HG03571 (cell line): ENCODE results near the gene UBA52.

ENCODE experiments used
- ATAC-seq: cut with Tn5 transposase; IDR thresholded peaks from one replicate; pipeline ENCODE4 v1.9.1; 2021; ENCODE audit not compliant: unreplicated experiment

UBA52 gene

DNA sequence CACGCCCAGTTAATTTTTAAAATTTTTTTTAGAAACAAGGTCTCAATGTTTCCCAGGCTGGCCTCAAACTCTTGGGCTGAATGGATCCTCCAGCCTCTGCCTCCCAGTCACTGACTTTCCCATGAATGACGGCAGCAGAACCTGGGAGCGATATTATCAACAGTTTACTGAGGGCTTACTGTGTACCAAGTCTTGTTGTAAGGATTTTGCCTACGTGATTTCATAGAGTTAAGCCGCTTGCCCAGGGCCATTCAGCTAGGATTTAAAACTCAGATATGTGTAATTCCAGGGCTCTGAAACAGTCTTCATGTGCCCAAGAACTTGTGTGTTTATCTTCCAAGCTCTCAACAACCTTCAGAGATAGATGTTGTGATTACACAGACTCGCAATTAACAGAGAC lies 20.0 kb upstream of the UBA52 start:
- ATAC-seq: no peak

DNA sequence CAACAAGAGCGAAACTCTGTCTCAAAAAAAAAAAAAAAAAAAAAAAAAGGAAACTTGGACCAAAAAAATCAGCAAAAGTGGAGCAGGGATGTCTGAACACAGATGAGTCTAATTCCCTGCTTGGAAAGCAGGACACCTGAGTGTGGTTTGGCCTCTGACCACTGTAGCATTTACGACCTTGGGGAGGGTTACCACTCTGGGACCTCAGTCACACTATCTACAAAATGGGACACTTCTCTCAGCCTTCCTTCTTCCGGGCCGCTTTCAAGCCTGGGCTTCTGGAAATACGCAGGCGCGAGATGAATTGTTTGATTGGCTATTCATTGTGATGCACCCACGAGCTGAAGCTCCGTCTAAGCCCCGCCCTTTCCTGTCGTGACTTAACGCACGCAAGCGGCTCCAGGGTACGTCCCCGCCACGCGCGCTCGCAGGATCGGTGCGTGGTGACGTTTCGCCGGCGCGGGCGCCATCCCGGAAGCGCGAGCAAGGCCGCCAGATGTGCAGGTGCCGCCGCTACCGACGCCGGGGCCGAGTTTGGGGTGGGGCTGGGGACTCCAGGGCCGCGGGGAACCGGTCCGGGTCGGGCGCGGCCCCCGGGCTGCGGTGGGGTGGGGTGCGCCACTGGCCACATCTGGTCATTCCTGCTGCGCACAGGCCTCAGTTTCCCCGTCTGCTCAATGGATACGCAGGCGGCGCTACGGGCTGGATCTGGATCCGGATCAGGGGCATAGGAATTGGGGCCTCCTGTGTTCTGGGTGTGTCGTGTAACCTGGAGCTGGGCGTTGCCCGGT lies 14.1 kb upstream of the UBA52 start, which contains the start of gene KXD1:
Gene KXD1 (plus strand): TSS at position 460 of the 791 bp plus-strand sequence. CDS start 4,187 bp downstream, outside the sequence.
- peak; percentile 77 for ATAC-seq

- no peak for ATAC-seq
Measured at GRCh38 chr19:18558202-18558555, 13.5 kb upstream of the UBA52 start.

DNA sequence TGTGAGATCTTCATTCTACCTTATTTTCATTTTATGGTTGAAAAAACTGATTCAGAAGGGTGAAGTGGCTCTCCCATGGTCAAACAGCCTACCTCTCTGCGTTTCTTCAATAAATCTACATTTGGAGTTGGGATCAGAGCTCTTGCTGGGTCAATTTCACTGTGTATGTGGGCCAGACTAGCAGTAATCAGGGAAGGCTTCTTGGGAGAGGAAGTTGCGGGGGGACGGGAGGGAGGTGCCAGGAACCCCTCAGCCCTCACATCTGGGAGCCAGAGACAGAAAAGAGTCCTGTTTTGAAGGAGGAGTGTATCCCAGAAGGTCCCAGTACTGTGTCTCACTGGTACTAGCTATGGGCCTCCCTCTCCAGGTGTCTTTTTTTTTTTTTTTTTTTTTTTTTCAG lies 13.1 kb upstream of the UBA52 start:
- no peak for ATAC-seq

DNA sequence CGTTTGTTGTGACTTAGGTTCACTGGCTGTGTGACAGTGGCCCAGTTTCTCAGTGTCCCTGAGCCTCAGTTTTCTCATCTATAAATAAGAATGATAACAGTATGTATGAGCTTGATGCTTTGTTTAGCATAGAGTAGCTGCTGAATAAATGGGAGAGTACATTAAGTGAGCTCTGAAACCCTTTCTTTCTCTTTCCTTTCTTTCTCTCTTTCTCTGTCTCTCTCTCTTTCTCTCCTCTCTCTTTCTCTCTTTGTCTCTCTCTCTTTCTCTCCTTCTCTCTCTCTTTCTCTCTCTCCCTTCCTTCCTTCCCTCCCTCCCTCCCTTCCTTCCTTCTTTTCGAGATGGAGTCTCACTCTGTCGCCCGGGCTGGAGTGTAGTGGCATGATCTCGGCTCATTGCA lies 12.0 kb upstream of the UBA52 start:
- ATAC-seq: no peak

- no peak for ATAC-seq
Measured at GRCh38 chr19:18562086-18562485, 9.6 kb upstream of the UBA52 start.

GRCh38 chr19:18566953-18567352 lies 4.7 kb upstream of the UBA52 start:
- ATAC-seq: no peak

- ATAC-seq: no peak
Measured at GRCh38 chr19:18568367-18568766, 3.3 kb upstream of the UBA52 start.

- no peak for ATAC-seq
Measured at GRCh38 chr19:18574691-18575291, 3.1 kb downstream of the UBA52 start.

- no peak for ATAC-seq
Measured at GRCh38 chr19:18576383-18576782, 4.7 kb downstream of the UBA52 start.

DNA sequence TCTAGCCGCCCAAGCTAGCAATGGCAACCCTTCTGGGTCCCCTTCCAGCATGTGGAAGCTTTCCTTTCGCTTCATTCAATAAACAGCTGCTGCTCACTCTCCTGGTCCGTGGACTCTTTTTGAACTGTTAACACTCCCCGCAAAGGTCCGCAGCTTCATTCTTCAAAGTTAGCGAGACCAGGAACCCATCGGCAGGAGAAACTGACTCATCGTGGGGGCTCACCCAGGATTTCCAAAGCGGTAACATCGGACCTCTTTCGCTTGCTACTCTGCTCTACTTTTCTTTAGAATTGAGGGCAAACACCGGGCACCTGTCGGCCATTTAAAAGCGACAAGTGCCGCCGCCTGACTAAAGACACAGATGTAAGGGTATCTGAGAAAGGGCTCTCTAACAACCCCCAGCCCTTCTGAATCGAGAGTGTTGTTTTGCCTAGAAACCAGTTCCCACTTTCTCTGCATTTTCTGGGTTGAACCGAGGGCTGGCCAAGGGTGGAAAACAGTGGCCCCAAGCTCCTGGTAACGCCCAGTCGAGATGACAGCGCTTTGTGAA lies 5.8 kb downstream of the UBA52 start:
- no peak for ATAC-seq

DNA sequence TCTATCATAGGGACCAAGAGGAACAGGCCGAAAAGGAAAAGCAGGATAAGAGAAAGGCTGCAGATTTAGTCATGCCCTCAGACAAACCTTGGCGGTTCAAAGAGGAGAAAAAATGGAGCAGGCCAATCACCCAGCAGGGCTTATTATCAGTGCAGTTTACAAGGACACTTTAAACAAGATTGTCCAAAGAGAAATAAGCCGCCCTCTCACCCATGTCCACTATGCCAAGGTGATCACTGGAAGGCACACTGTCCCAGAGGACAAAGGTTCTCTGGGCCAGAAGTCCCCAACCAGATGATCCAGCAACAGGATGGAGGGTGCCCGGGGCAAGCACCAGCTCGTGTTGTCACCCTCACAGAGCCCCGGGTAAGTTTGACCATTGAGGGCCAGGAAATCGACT lies 8.7 kb downstream of the UBA52 start:
- ATAC-seq: no peak

GRCh38 chr19:18586306-18586705 lies 14.6 kb downstream of the UBA52 start:
- ATAC-seq: no peak

DNA sequence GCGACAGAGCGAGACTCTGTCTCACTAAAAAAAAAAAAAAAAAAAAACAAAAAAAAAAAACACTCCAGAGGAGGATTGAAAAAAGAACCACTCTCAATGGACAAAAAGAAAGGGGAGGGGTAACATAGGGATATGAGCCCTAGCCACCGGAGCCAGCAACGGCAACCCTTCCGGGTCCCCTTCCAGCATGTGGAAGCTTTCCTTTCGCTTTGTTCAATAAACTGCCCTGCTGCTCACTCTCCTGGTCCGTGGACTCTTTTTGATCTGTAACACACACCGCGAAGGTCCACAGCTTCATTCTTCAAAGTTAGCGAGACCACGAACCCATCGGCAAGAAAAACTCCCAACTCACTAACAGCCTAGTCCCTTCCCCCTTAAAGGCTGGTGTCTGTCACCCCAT lies 15.9 kb downstream of the UBA52 start:
- ATAC-seq: no peak

DNA sequence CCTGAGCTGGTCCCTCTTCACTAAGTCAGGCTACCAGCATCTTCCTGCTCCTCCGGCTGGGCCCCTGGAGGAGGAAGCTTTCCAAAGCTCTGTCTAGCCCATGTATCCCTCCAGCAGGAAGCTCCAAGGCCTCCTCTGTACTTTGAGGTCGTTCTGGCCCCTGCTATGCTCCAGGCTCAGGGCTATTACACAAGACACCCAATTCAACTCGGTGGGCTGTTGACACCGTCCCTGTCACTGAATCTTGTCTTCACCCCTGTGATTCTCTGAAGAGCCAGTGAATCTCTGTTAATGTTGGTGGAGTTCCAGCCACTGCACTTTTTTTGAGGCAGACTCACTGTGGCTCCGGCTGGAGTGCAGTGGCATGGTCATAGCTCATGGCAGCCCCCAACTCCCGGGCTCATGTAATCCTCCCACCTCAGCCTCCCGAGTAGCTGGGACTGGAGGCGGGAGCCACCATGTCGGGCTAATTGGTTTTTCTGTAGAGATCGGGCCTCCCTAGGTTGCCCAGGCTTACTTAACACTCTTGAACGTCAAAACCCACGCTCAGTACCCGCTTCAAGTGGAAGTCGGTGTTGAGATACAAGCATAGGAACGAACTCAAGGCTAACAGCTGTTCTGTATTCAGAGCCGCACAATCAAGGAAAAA lies 16.4 kb downstream of the UBA52 start:
- no peak for ATAC-seq

DNA sequence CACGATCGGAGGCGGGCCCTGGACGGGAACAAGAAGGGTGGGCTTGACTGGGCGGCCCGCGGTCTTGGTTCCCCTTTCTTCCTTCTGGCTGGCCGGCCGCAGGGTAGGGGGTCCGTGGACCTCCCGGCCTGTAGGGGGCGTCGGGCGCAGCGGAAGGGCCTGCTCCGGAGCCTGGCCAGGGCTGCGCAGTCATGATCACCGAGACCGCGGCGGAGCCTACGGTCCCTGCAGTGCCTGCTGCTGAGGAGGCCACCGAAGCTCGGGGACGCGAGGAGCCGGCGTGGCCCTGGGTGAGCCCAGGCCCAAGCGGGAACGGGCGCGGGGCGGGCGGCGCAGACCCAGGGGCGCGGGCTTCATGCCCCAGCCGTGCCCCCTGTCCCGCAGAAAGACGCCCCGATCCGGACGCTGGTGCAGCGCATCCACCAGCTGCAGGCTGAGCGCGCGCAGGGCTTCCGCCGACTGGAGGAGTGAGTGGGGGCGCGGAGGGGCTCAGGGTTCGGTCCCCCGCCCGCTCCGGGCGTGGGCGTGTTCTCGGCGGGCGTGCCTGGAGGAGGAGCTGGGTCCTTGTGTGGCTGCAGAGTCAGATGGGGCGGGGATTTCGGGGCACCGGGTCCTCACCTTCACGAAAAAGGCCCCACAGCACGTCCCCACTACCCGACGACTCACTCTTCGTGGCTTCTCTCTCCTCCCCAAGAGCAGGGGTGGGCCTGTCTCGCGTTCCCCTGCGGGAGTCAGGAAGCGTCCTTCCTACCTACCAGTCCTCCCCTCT lies 17.1 kb downstream of the UBA52 start, which contains the start of gene REX1BD:
Gene REX1BD (plus strand): TSS at position 188 of the 769 bp plus-strand sequence. CDS start 4 bp downstream, at position 192.
- ATAC-seq: peak; percentile 63

GRCh38 chr19:18589380-18590272 lies 18.0 kb downstream of the UBA52 start:
- ATAC-seq: peak; percentile 28

DNA sequence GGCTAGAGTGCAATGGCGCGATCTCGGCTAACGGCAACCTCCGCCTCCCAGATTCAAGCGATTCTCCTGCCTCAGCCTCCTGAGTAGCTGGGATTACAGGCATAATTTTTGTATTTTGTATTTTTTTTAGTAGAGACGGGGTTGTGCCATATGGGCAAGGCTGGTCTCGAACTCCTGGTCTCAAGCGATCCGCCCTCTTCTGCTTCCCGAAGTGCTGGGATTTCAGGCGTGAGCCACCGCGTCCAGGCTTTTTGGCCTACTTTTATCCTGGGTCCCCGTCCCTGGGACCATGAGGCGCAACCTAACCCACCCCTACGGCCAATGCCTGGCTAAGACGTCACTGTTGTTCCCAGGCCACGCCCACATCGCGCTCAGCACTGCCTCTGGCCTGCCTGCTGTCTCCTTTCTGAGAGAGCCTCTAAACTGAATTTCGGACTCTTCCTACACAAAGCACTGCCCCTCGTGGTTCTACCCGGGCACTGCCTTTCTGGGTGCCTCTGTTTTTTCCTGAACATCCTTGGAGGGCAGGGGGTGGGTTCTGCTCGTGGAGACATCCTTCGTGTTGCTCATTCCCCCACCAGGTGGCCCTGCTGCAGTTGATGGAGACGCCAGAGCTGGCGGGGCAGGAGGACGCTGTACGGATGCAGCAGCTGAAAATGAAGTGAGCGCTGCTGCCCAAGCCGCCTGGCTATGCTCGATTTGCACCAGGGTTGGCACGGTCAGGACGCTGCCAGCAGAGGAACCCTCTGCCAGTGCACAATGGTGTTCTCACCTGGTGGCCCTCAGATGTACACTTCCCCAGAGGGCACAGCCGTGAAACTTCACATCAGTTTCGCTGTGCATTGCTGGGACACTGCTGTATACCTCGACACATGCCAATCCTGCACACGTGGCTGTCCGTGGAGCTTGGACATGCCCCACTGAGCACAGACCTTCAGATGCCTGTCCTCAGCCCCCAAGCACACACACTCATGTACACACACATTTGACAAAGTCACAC lies 18.9 kb downstream of the UBA52 start:
- no peak for ATAC-seq
